Endothelial cell of umbilical vein (primary cell): ENCODE results near the gene CTBP1. TPM values are rescaled to one million over a fixed set of nuclear protein-coding genes. Genes with fewer than 3 reads are reported as not detected.

Experiments
- BruUV-seq: library from RNA; stranded (reverse); fragments of 400-500 nt; replicated peaks from 2 replicates; lab custom pipeline; 2021; lab: Mats Ljungman, UMichigan
- CTCF ChIA-PET: fragments of 300-600, 350-600 bp; sonication (Branson Sonifier 250); formaldehyde crosslinking; loops from one replicate; lab custom pipeline; 2021; ENCODE audit warnings: antibody characterized with exemption, inconsistent platforms; lab: Charles Lee
- POLR2A ChIA-PET: fragments of 300-600, 350-600 bp; sonication (Branson Sonifier 250); formaldehyde crosslinking; loops from one replicate; lab custom pipeline; 2021; ENCODE audit warnings: antibody characterized with exemption, inconsistent platforms; lab: Charles Lee
- DNase-seq: peaks from one replicate; pipeline ENCODE4 v3.0.0-alpha.2; 2011; ENCODE audit warnings: low read depth, low spot score
- FAIRE-seq: peaks from 2 replicates; lab custom pipeline; 2011; peaks lifted over from hg19 to GRCh38; lab: Jason Lieb, UNC
- H2AFZ ChIP-seq: 2 replicates; pipeline ENCODE4 v1.6.0; 2012; ENCODE audit warnings: low read depth, low read length, control low read depth, inconsistent platforms
- H3K27ac ChIP-seq: 2 replicates; pipeline ENCODE4 v1.5.1; 2011; ENCODE audit warnings: low read depth, mild to moderate bottlenecking, control low read depth, low read length, moderate library complexity; ENCODE audit not compliant: insufficient read depth
- H3K27me3 ChIP-seq, 2 experiments: 2 replicates each; pipeline versions ENCODE4 v1.6.0 to v1.6.1; 2011; ENCODE audit warnings: low read length in 2 of 2, mixed read lengths in 1 of 2; ENCODE audit not compliant: control insufficient read depth in 2 of 2, insufficient read depth in 2 of 2
- H3K36me3 ChIP-seq, 2 experiments: 2 replicates in 1 of 2; 3 replicates in 1 of 2; pipeline ENCODE4 v1.5.1; 2011; ENCODE audit warnings: low read length in 2 of 2, mild to moderate bottlenecking in 1 of 2, moderate library complexity in 1 of 2; ENCODE audit not compliant: control insufficient read depth in 2 of 2, insufficient read depth in 2 of 2; ENCODE audit errors: extremely low read depth in 1 of 2
- H3K4me1 ChIP-seq: 3 replicates; pipeline ENCODE4 v1.5.1; 2011; ENCODE audit warnings: mild to moderate bottlenecking, low read length; ENCODE audit not compliant: control insufficient read depth, insufficient read depth; ENCODE audit errors: extremely low read depth
- H3K4me2 ChIP-seq: 2 replicates; pipeline ENCODE4 v1.6.1; 2011; ENCODE audit warnings: low read length, control low read depth, mixed read lengths; ENCODE audit not compliant: insufficient read depth
- H3K4me3 ChIP-seq, 3 experiments: fragments of 200-600 bp in 1 of 3; sonication (generic), shearing (Covaris generic) in 1 of 3; replicated peaks in 1 of 3; 2 replicates each; pipeline ENCODE4 v1.5.1; 2011 to 2016; ENCODE audit warnings: control low read depth in 3 of 3, low read length in 3 of 3, mild to moderate bottlenecking in 2 of 3, inconsistent platforms in 1 of 3, low read depth in 1 of 3, moderate library complexity in 1 of 3; ENCODE audit not compliant: insufficient read depth in 1 of 3
- H3K79me2 ChIP-seq: 2 replicates; pipeline ENCODE4 v1.6.0; 2012; ENCODE audit warnings: low read length, inconsistent platforms; ENCODE audit not compliant: control insufficient read depth, insufficient read depth
- H3K9ac ChIP-seq: replicated peaks from 2 replicates; pipeline ENCODE3; 2011; ENCODE audit warnings: low read length, control low read depth; ENCODE audit not compliant: insufficient read depth; ENCODE audit errors: extremely low read depth
- H3K9me1 ChIP-seq: replicated peaks from 3 replicates; pipeline ENCODE4 v1.6.0; 2011; ENCODE audit warnings: mild to moderate bottlenecking, low read length; ENCODE audit not compliant: control insufficient read depth, insufficient read depth; ENCODE audit errors: extremely low read depth
- H3K9me3 ChIP-seq: replicated peaks from 2 replicates; pipeline ENCODE4 v1.5.1; 2012; ENCODE audit warnings: low read length, inconsistent platforms; ENCODE audit not compliant: control insufficient read depth, insufficient read depth
- H4K20me1 ChIP-seq: replicated peaks from 2 replicates; pipeline ENCODE3; 2011; ENCODE audit warnings: mild to moderate bottlenecking, low read length; ENCODE audit not compliant: control insufficient read depth, insufficient read depth; ENCODE audit errors: extremely low read depth
- EZH2 ChIP-seq: IDR thresholded peaks from 2 replicates; pipeline ENCODE4 v1.6.1; 2012; ENCODE audit warnings: borderline replicate concordance, low read depth, mild to moderate bottlenecking, moderate library complexity, low read length, inconsistent platforms; ENCODE audit not compliant: severe bottlenecking
- FOS ChIP-seq: IDR thresholded peaks from 2 replicates; pipeline ENCODE4 v1.6.1; 2011; ENCODE audit warnings: mild to moderate bottlenecking, low read length, moderate library complexity, borderline replicate concordance; ENCODE audit not compliant: insufficient read depth
- GATA2 ChIP-seq: IDR thresholded peaks from 2 replicates; pipeline ENCODE4 v1.7.0; 2011; ENCODE audit warnings: low read depth, mild to moderate bottlenecking, moderate library complexity, mixed read lengths, low read length; ENCODE audit not compliant: insufficient read length, insufficient read depth
- JUN ChIP-seq: IDR thresholded peaks from 2 replicates; pipeline ENCODE4 v1.6.1; 2011; ENCODE audit warnings: borderline replicate concordance, low read depth; ENCODE audit not compliant: insufficient read length, insufficient read depth
- MYC ChIP-seq: IDR thresholded peaks from one replicate; pipeline ENCODE4 v1.6.1; 2011; ENCODE audit warnings: mild to moderate bottlenecking, low read depth, low read length
- POLR2A ChIP-seq: IDR thresholded peaks from 2 replicates; pipeline ENCODE4 v1.6.1; 2012; ENCODE audit warnings: low read depth, mild to moderate bottlenecking, control low read depth, low read length
- POLR2AphosphoS5 ChIP-seq: IDR thresholded peaks from 2 replicates; pipeline ENCODE4 v1.6.1; 2012; ENCODE audit warnings: low read depth, mild to moderate bottlenecking, control low read depth, low read length, moderate library complexity; ENCODE audit not compliant: insufficient read depth
- dilution Hi-C: fragments of 300-500 bp; cut with MboI; formaldehyde crosslinking; loops from one replicate; pipeline ENCODE4 v1.15.0; 2019; ENCODE audit warnings: low sequenced_read_pairs; ENCODE audit not compliant: extremely low pct_ligation_motif_present
- intact Hi-C: fragments of 100-400 bp; cut with micrococcal nuclease; formaldehyde crosslinking; loops from one replicate; pipeline ENCODE4 v1.10.0; 2022
- polyA plus RNA-seq, 4 experiments: library from polyadenylated mRNA; depleted of rRNA in 3 of 4; stranded (reverse) in 3 of 4; unstranded in 1 of 4; fragments of >200 nt; gene quantifications; 2 replicates each; pipeline versions ENCODE4 v1.2.1 to v1.2.3, GENCODE V29; 2011 to 2012; ENCODE audit warnings: missing spikeins in 1 of 4
- total RNA-seq: library from RNA; stranded (reverse); gene quantifications from 2 replicates; pipeline ENCODE4 v1.2.3, GENCODE V29; 2021
- TF ChIP-seq, protein P1 (sequence below): IDR thresholded peaks from 2 replicates; pipeline ENCODE4 v1.6.1; 2011; ENCODE audit not compliant: insufficient read depth, insufficient read length
- TF ChIP-seq, protein P2 (sequence below), 2 donors: IDR thresholded peaks; 1 replicate in 1 of 2; 2 replicates in 1 of 2; pipeline ENCODE4 v1.5.1; 2011; ENCODE audit warnings: low read length in 2 of 2, mild to moderate bottlenecking in 2 of 2, moderate library complexity in 2 of 2, control low read depth in 1 of 2, inconsistent platforms in 1 of 2, low read depth in 1 of 2; ENCODE audit not compliant: insufficient read depth in 1 of 2; ENCODE audit errors: extremely low read depth in 1 of 2

Gene CTBP1
- total and polyA plus RNA-seq, 2 donors (not counting 3 experiments of a cell fraction or from before 2014, with no cell fraction given) = 165 to 167 TPM

DNA sequence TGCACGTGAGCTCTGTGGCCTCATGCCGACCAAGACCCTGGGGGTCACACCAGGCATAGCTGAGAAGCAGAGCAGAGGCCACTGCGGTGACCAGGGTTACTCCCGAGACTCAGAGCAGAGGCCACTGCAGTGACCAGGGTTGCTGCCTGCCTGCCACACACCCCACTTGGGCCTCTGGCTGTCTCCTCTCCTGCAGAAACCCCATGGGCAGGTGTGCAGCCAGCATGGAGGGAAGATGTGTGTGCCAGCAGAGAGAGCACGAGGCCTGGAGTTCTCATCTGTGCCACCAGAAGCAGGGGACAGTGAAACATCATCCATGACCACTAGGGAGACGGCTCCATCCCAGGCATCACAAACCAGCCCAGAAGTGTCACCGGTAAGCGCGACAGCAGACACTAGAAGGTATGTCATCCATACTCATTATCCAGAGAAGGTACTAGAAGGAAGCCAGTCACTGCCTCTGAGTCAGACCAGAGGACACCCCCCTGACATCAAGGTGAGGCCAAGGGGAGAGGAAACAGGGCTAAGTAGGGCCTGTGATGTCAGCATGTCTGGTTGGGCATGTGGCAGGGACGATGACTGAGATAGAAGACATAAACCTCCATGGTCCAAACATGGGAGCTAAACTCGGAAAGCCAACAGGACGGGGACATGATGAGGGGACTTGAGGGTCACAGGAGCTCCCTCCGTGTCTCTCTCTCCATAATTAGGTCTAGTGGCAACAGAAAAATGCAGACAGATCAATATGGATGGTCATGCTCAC, 52.3 kb downstream of the CTBP1 start:
- H4K20me1 ChIP-seq = no peaks in the 10 kb centered on the region
- no peaks in the 10 kb centered on the region for H3K9me1 ChIP-seq
- DNase-seq = no peak
- no peak overlapping the region for H3K4me2 ChIP-seq
- BruUV-seq = no TSS peak
- no peaks in the 10 kb centered on the region for H3K9me3 ChIP-seq
- no peaks in the 10 kb centered on the region for H3K27me3 ChIP-seq
- peaks cover 6% of the 10 kb centered on the region for H3K4me1 ChIP-seq
- FAIRE-seq = no peak
- H3K4me3 ChIP-seq = no peak overlapping the region
- dilution Hi-C loops (no loop called here), intact Hi-C loops (no loop called here)
- no peak overlapping the region for H2AFZ ChIP-seq
- H3K36me3 ChIP-seq = no peaks in the 10 kb centered on the region
- ChIA-PET CTCF (interaction anchor here (1.3 kb wide), 1 partner anchor 10 kb away, joined by 3 read pairs; no protein-coding TSS in a partner anchor), POLR2A (no interaction called here)
- no peak overlapping the region for H3K27ac ChIP-seq
- TF ChIP-seq MYC (no peak), FOS (no peak), POLR2AphosphoS5 (no peak), POLR2A (no peak), JUN (no peak), EZH2 (no peak), GATA2 (no peak)
- TF ChIP-seq, protein P1, sequence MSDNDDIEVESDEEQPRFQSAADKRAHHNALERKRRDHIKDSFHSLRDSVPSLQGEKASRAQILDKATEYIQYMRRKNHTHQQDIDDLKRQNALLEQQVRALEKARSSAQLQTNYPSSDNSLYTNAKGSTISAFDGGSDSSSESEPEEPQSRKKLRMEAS = no peak
- TF ChIP-seq, protein P2, sequence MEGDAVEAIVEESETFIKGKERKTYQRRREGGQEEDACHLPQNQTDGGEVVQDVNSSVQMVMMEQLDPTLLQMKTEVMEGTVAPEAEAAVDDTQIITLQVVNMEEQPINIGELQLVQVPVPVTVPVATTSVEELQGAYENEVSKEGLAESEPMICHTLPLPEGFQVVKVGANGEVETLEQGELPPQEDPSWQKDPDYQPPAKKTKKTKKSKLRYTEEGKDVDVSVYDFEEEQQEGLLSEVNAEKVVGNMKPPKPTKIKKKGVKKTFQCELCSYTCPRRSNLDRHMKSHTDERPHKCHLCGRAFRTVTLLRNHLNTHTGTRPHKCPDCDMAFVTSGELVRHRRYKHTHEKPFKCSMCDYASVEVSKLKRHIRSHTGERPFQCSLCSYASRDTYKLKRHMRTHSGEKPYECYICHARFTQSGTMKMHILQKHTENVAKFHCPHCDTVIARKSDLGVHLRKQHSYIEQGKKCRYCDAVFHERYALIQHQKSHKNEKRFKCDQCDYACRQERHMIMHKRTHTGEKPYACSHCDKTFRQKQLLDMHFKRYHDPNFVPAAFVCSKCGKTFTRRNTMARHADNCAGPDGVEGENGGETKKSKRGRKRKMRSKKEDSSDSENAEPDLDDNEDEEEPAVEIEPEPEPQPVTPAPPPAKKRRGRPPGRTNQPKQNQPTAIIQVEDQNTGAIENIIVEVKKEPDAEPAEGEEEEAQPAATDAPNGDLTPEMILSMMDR (IDR thresholded peaks at IDR 0.05; ENCODE audit: extremely low read depth in 1 of 2, insufficient read depth in 1 of 2, low read depth in 1 of 2, low read length in 2 of 2) = no peak
- H3K79me2 ChIP-seq = no peaks in the 10 kb centered on the region
- no peak overlapping the region for H3K9ac ChIP-seq
